HG02623 (cell line): ENCODE results near the gene MEGF8.

Experiments
- ATAC-seq: cut with Tn5 transposase; IDR thresholded peaks from one replicate; pipeline ENCODE4 v1.9.1; 2021; ENCODE audit warnings: moderate library complexity; ENCODE audit not compliant: unreplicated experiment

The MEGF8 gene

GRCh38 chr19:42325308-42325895 is at the start of gene MEGF8:
Gene MEGF8 (plus strand): TSS chr19:42325635. CDS start chr19:42326244, 609 bp downstream.
- peak; percentile 86 for ATAC-seq

- ATAC-seq, result no peak
Observed at GRCh38 chr19:42276284-42276683, 49.2 kb upstream of the MEGF8 start.

- ATAC-seq, result no peak
Observed at GRCh38 chr19:42276821-42277220, 48.6 kb upstream of the MEGF8 start.

- ATAC-seq, result no peak
Observed at GRCh38 chr19:42277821-42278451, 47.5 kb upstream of the MEGF8 start.

GRCh38 chr19:42278452-42279154 is 46.8 kb upstream of the MEGF8 start:
- no peak for ATAC-seq

GRCh38 chr19:42279155-42279901 is 46.1 kb upstream of the MEGF8 start:
- ATAC-seq, result no peak

- peak; percentile 28 for ATAC-seq
Observed at GRCh38 chr19:42279902-42280814, 45.3 kb upstream of the MEGF8 start.

- ATAC-seq, result no peak
Observed at GRCh38 chr19:42280815-42281145, 44.7 kb upstream of the MEGF8 start.

- no peak for ATAC-seq
Observed at GRCh38 chr19:42281146-42281826, 44.1 kb upstream of the MEGF8 start.

- no peak for ATAC-seq
Observed at GRCh38 chr19:42281827-42282762, 43.3 kb upstream of the MEGF8 start.

GRCh38 chr19:42282819-42283187 is 42.6 kb upstream of the MEGF8 start:
- ATAC-seq, result no peak

- peak; percentile 37 for ATAC-seq
Observed at GRCh38 chr19:42283188-42284065, 42.0 kb upstream of the MEGF8 start.

GRCh38 chr19:42284066-42284501 is 41.4 kb upstream of the MEGF8 start:
- ATAC-seq, result peak; percentile 38

- ATAC-seq, result no peak
Observed at GRCh38 chr19:42284591-42285341, 40.7 kb upstream of the MEGF8 start.

GRCh38 chr19:42285541-42285941 is 39.9 kb upstream of the MEGF8 start:
- ATAC-seq, result no peak

GRCh38 chr19:42285988-42286348 is 39.5 kb upstream of the MEGF8 start:
- no peak for ATAC-seq

GRCh38 chr19:42286349-42287016 is 39.0 kb upstream of the MEGF8 start:
- ATAC-seq, result no peak
